GM23248 (cell line): Measurements from ENCODE around the gene SPACA4. TPM values are rescaled to one million over a fixed set of nuclear protein-coding genes. Genes with fewer than 3 reads are reported as not detected.

Experiments
- DNase-seq: peaks from one replicate; pipeline ENCODE4 v3.0.0-alpha.2; 2015
- H2AFZ ChIP-seq: fragments of 200-600 bp; sonication (generic); 2 replicates; pipeline ENCODE4 v1.6.1; 2016; ENCODE audit warnings: antibody characterized with exemption
- H3F3A ChIP-seq: fragments of 200-600 bp; sonication (generic); 2 replicates; pipeline ENCODE4 v1.6.1; 2016; ENCODE audit warnings: mild to moderate bottlenecking, antibody characterized with exemption, mixed run types; ENCODE audit not compliant: insufficient read depth
- H3K27ac ChIP-seq: fragments of 200-600 bp; sonication (generic); 2 replicates; pipeline ENCODE4 v1.5.1; 2016; ENCODE audit warnings: mild to moderate bottlenecking
- H3K27me3 ChIP-seq: fragments of 200-600 bp; sonication (generic); replicated peaks from 2 replicates; pipeline ENCODE4 v1.6.1; 2016; ENCODE audit warnings: mild to moderate bottlenecking; ENCODE audit not compliant: insufficient read depth
- H3K36me3 ChIP-seq: fragments of 200-600 bp; sonication (generic); 2 replicates; pipeline ENCODE4 v1.6.1; 2016; ENCODE audit warnings: low read depth, mild to moderate bottlenecking
- H3K4me1 ChIP-seq: fragments of 200-600 bp; sonication (generic); 2 replicates; pipeline ENCODE4 v1.6.1; 2016; ENCODE audit warnings: mild to moderate bottlenecking; ENCODE audit not compliant: insufficient read depth
- H3K4me2 ChIP-seq: fragments of 200-600 bp; sonication (generic); one replicate; pipeline ENCODE4 v1.6.1; 2016; ENCODE audit warnings: mild to moderate bottlenecking; ENCODE audit not compliant: unreplicated experiment
- H3K4me3 ChIP-seq: fragments of 200-600 bp; sonication (generic); 2 replicates; pipeline ENCODE4 v1.5.1; 2016; ENCODE audit warnings: mild to moderate bottlenecking
- H3K79me2 ChIP-seq: fragments of 200-600 bp; sonication (generic); 2 replicates; pipeline ENCODE4 v1.6.1; 2016; ENCODE audit warnings: mild to moderate bottlenecking; ENCODE audit not compliant: insufficient read depth
- H3K9ac ChIP-seq: fragments of 200-600 bp; sonication (generic); 2 replicates; pipeline ENCODE4 v1.6.1; 2016; ENCODE audit warnings: mild to moderate bottlenecking
- H3K9me2 ChIP-seq: fragments of 200-600 bp; sonication (generic); 2 replicates; pipeline ENCODE4 v1.6.1; 2016; ENCODE audit warnings: mixed run types, mild to moderate bottlenecking, moderate library complexity; ENCODE audit not compliant: insufficient read depth
- H3K9me3 ChIP-seq: fragments of 200-600 bp; sonication (generic); one replicate; pipeline ENCODE4 v1.6.1; 2017; ENCODE audit warnings: low read depth
- H4K20me1 ChIP-seq: fragments of 200-600 bp; sonication (generic); 2 replicates; pipeline ENCODE4 v1.6.0; 2016; ENCODE audit not compliant: insufficient read depth
- EZH2 ChIP-seq: fragments of 200-600 bp; sonication (generic); IDR thresholded peaks from 2 replicates; pipeline ENCODE4 v1.6.1; 2018; ENCODE audit warnings: antibody characterized with exemption, mild to moderate bottlenecking; ENCODE audit not compliant: insufficient read depth, poor library complexity, severe bottlenecking
- EZH2phosphoT487 ChIP-seq: fragments of 200-600 bp; sonication (generic); IDR thresholded peaks from 2 replicates; pipeline ENCODE4 v1.6.1; 2018; ENCODE audit warnings: antibody characterized with exemption, moderate library complexity, mild to moderate bottlenecking, low read depth; ENCODE audit not compliant: insufficient read depth
- WGBS, 2 experiments: methylation state at CpG; one replicate each; pipeline ENCODE4 v1.1.6; 2015 to 2017; ENCODE audit warnings: low lambda C conversion rate in 2 of 2, low coverage in 1 of 2; ENCODE audit errors: missing lambda C conversion rate in 2 of 2; 5-methylcytosine and 5-hydroxymethylcytosine counted together
- in situ Hi-C: fragments of 300-500 bp; cut with MboI; formaldehyde crosslinking; loops from 2 replicates; pipeline ENCODE4 v1.15.0; 2020
- polyA plus RNA-seq: library from polyadenylated mRNA; unstranded; fragments of >200 nt; fragmentation: Nextera tagmentation; extraction: Ambion mirVana; gene quantifications from 2 replicates; pipeline ENCODE4 v1.2.1, GENCODE V29; 2016
- total RNA-seq: library from RNA; depleted of rRNA; stranded (reverse); fragments of >200 nt; shearing (Covaris generic); gene quantifications from 2 replicates; pipeline ENCODE4 v1.2.3, GENCODE V29; 2014

The SPACA4 gene
- total and polyA plus RNA-seq, 2 experiments from 2014 or later: not detected

DNA sequence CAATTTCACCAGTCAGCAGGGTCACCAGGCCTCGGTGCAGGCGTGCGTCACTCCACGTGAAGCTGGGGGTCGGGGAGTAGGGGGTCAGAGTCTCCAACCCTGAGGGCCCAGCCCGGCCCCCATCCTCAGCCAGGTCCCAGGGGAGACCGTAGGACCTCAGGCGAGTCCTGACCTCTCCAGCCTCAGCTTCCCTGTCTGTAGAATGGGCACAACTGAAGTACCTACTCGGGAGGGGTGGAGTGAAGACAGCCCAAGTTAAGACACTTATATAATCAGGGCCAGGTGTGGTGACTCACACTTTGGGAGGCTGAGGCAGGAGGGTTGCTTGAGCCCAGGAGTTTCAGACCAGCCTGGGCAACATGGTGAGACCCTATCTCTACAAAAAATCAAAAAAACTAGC, 2.7 kb upstream of the SPACA4 start:
- Histone ChIP-seq H3K9ac (no peak overlapping the region), H3K9me2 (no peaks in the 10 kb centered on the region), H3K9me3 (no peaks in the 10 kb centered on the region), H3K4me3 (no peak overlapping the region), H3F3A (no peaks in the 10 kb centered on the region), H3K27ac (no peak overlapping the region), H3K79me2 (no peaks in the 10 kb centered on the region), H3K4me2 (no peak overlapping the region), H3K4me1 (no peaks in the 10 kb centered on the region), H2AFZ (no peak overlapping the region), H3K36me3 (no peaks in the 10 kb centered on the region), H4K20me1 (no peaks in the 10 kb centered on the region), H3K27me3 (no peaks in the 10 kb centered on the region)
- WGBS, 2 experiments: 75 to 79% methylated on average over 8 to 9 of the region's 9 CpGs
- in situ Hi-C loops: no loop called here
- no peak for TF ChIP-seq EZH2
- TF ChIP-seq EZH2phosphoT487: no peak
- no peak for DNase-seq

DNA sequence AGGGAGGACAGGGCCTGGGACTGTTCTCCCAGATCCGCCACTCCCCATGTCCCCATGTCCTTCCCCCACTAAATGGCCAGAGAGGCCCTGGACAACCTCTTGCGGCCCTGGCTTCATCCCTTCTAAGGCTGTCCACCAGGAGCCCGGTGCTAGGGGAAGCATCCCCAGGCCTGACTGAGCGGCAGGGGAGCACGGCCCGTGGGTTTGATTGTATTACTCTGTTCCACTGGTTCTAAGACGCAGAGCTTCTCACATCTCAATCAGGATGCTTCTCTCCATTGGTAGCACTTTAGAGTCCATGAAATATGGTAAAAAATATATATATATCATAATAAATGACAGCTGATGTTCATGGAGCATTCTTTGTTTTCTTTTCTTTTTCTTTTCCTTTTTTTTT, 815 bp downstream of the SPACA4 start:
- no peaks in the 10 kb centered on the region for H3K9me3 ChIP-seq
- in situ Hi-C loops: no loop called here
- H3K4me3 ChIP-seq: no peak overlapping the region
- no peaks in the 10 kb centered on the region for H3K4me1 ChIP-seq
- TF ChIP-seq EZH2: no peak
- no peak for TF ChIP-seq EZH2phosphoT487
- DNase-seq: no peak
- H3K27ac ChIP-seq: no peak overlapping the region
- no peak overlapping the region for H3K9ac ChIP-seq
- 75 to 78% methylated on average over 7 of the region's 7 CpGs for WGBS, 2 experiments
- no peaks in the 10 kb centered on the region for H4K20me1 ChIP-seq
- H2AFZ ChIP-seq: no peak overlapping the region
- no peaks in the 10 kb centered on the region for H3K27me3 ChIP-seq
- H3K4me2 ChIP-seq: no peak overlapping the region
- no peaks in the 10 kb centered on the region for H3K79me2 ChIP-seq
- H3K36me3 ChIP-seq: no peaks in the 10 kb centered on the region
- H3F3A ChIP-seq: no peaks in the 10 kb centered on the region
- no peaks in the 10 kb centered on the region for H3K9me2 ChIP-seq

DNA sequence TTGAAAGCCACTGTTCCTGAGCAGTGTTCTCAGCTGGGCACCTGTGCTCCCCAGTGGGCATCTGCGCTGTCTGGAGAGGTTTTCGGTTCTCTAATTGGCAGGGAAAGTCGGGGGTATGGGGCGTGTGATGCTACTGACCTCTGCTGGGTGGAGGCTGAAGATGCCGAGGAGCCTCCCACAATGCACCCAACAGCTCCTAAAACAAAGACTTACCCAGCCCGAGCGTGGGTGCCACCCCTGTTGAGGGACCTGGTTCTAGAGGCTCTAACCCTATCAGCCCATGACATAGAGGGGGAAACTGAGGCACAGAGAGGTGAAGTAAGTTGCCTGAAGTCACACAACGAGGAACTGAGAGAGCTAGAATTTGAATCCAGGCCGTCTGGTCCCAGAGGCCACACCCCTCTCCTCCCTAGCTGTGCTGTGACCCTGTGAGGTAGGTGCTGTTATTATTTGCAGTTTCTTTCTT, 2.3 kb downstream of the SPACA4 start:
- Histone ChIP-seq H3K79me2 (no peaks in the 10 kb centered on the region), H4K20me1 (no peaks in the 10 kb centered on the region), H3K9me2 (no peaks in the 10 kb centered on the region), H3K4me3 (no peak overlapping the region), H3K9ac (no peak overlapping the region), H3K36me3 (no peaks in the 10 kb centered on the region), H2AFZ (peak overlapping the region; percentile 87), H3K4me2 (peak overlapping the region; percentile 61), H3K4me1 (no peaks in the 10 kb centered on the region), H3K27ac (no peak overlapping the region), H3K9me3 (no peaks in the 10 kb centered on the region), H3F3A (0 out of 2 replicates have a peak, but pooled peaks cover 2% of the 10 kb centered on the region), H3K27me3 (no peaks in the 10 kb centered on the region)
- no peak for TF ChIP-seq EZH2
- TF ChIP-seq EZH2phosphoT487: no peak
- WGBS, 2 experiments: 12 to 20% methylated on average over 9 of the region's 9 CpGs
- in situ Hi-C loops: no loop called here
- peak; percentile 73 for DNase-seq

DNA sequence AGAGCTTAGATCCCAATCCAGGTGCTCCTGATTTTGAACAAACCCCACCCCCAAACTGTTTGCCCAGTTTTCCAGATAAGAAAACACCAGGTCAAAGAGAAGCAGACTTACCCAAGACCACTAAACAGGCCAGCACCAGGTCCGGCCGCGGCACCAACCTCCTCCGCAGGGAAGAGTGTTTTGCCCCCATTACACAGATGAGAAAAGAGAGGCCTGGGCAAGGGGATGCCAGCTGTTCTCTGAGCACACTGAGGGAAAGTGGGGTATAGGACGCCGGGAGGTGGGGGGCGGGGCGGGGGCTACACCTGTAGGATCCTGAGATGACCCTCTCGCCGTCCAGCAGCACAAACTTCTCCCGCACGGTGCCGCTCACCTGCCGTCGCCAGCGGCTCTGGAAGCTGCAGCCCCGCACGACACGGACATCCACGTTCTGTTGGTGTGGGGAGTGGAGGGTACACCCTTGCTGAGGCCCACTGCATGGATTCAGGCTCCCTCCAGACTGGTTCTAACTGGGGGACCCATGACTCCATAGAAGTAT, 3.1 kb downstream of the SPACA4 start:
- no peaks in the 10 kb centered on the region for H3K27me3 ChIP-seq
- 0 out of 2 replicates have a peak, but pooled peaks cover 6% of the 10 kb centered on the region for H3F3A ChIP-seq
- in situ Hi-C loops: no loop called here
- no peak overlapping the region for H3K4me2 ChIP-seq
- H3K9me2 ChIP-seq: no peaks in the 10 kb centered on the region
- H3K4me3 ChIP-seq: no peak overlapping the region
- H3K36me3 ChIP-seq: no peaks in the 10 kb centered on the region
- TF ChIP-seq EZH2 (no peak), EZH2phosphoT487 (no peak)
- no peaks in the 10 kb centered on the region for H4K20me1 ChIP-seq
- WGBS, 2 experiments: 90 to 94% methylated on average over 10 to 20 of the region's 20 CpGs
- no peak overlapping the region for H2AFZ ChIP-seq
- H3K9ac ChIP-seq: no peak overlapping the region
- H3K27ac ChIP-seq: no peak overlapping the region
- no peaks in the 10 kb centered on the region for H3K4me1 ChIP-seq
- no peak for DNase-seq
- no peaks in the 10 kb centered on the region for H3K79me2 ChIP-seq
- no peaks in the 10 kb centered on the region for H3K9me3 ChIP-seq
